ENCODE data around the gene CCDC57. TPM values are rescaled to one million over a fixed set of nuclear protein-coding genes. Genes with fewer than 3 reads are reported as not detected.

CCDC57 gene
- total RNA-seq, 2 experiments from 2014 or later = 56.6 to 64.2 TPM

GRCh38 chr17:82114447-82114846 is 98.2 kb downstream of the CCDC57 start:
- POLR2A ChIA-PET = interaction anchor here (3.5 kb wide), 1 partner anchor 12 kb away, joined by 20 read pairs; no protein-coding TSS in a partner anchor
- no peak for ATAC-seq
- no peak overlapping the region for H3K27ac Mint-ChIP-seq

GRCh38 chr17:82113941-82114340 is 98.7 kb downstream of the CCDC57 start:
- H3K27me3 Mint-ChIP-seq = no peaks in the 10 kb centered on the region
- ChIA-PET POLR2A (interaction anchor here (3.5 kb wide), 1 partner anchor 13 kb away, joined by 20 read pairs; no protein-coding TSS in a partner anchor), CTCF (interaction anchor here (2.6 kb wide), 1 partner anchor 12 kb away, joined by 8 read pairs; no protein-coding TSS in a partner anchor)
- no peak overlapping the region for H3K4me3 Mint-ChIP-seq
- H3K9me3 Mint-ChIP-seq = no peaks in the 10 kb centered on the region
- H3K36me3 Mint-ChIP-seq (ENCODE audit: low read depth) = peaks cover 1% of the 10 kb centered on the region
- no peak overlapping the region for H3K27ac Mint-ChIP-seq
- no peak for DNase-seq
- ATAC-seq = no peak
- peaks cover 17% of the 10 kb centered on the region for H3K4me1 Mint-ChIP-seq (ENCODE audit: low read depth)
- no peak for TF ChIP-seq CTCF (IDR thresholded peaks at IDR 0.05)
- intact Hi-C loops (cut with micrococcal nuclease) = no loop called here

More at GRCh38 chr17:82114447-82114846, 98.2 kb downstream of the CCDC57 start:
- Mint-ChIP-seq H3K4me3 (no peak overlapping the region), H3K27me3 (no peaks in the 10 kb centered on the region), H3K9me3 (no peaks in the 10 kb centered on the region), H3K4me1 (ENCODE audit: low read depth) (peaks cover 19% of the 10 kb centered on the region), H3K36me3 (ENCODE audit: low read depth) (peaks cover 1% of the 10 kb centered on the region)
- intact Hi-C loops (cut with micrococcal nuclease) = no loop called here
- TF ChIP-seq CTCF (IDR thresholded peaks at IDR 0.05) = no peak
- no peak for DNase-seq
- CTCF ChIA-PET = interaction anchor here (2.6 kb wide), 1 partner anchor 12 kb away, joined by 8 read pairs; no protein-coding TSS in a partner anchor

- Mint-ChIP-seq H3K4me1 (ENCODE audit: low read depth) (peaks cover 16% of the 10 kb centered on the region), H3K36me3 (ENCODE audit: low read depth) (peaks cover 1% of the 10 kb centered on the region), H3K27me3 (no peaks in the 10 kb centered on the region), H3K27ac (no peak overlapping the region), H3K9me3 (no peaks in the 10 kb centered on the region), H3K4me3 (no peak overlapping the region)
- POLR2A ChIA-PET = interaction anchor here (2.0 to 3.5 kb wide), 2 partner anchors 8 to 13 kb away, joined by 8 to 20 read pairs; no protein-coding TSS in a partner anchor
- CTCF ChIA-PET = interaction anchor here (1.1 to 1.2 kb wide), 2 partner anchors 14 to 15 kb away, joined by 3 read pairs; partner anchors contain the start of gene FASN
- DNase-seq (no peak), ATAC-seq (no peak)
- intact Hi-C loops (cut with micrococcal nuclease) = no loop called here
- TF ChIP-seq CTCF (IDR thresholded peaks at IDR 0.05) = no peak
These were observed 99.2 kb downstream of the CCDC57 start for GRCh38 chr17:82113422-82113821.

GRCh38 chr17:82112914-82113311 is 99.7 kb downstream of the CCDC57 start:
- Mint-ChIP-seq H3K4me1 (ENCODE audit: low read depth) (peaks cover 15% of the 10 kb centered on the region), H3K4me3 (no peak overlapping the region), H3K9me3 (no peaks in the 10 kb centered on the region), H3K36me3 (ENCODE audit: low read depth) (peaks cover 1% of the 10 kb centered on the region), H3K27ac (no peak overlapping the region), H3K27me3 (no peaks in the 10 kb centered on the region)
- POLR2A ChIA-PET = interaction anchor here (2.0 to 3.5 kb wide), 2 partner anchors 9 to 14 kb away, joined by 8 to 20 read pairs; no protein-coding TSS in a partner anchor
- CTCF ChIA-PET = interaction anchor here (0.5 to 1.2 kb wide), 3 partner anchors 14 to 851 kb away, joined by 3 to 4 read pairs (median 3); partner anchors contain the start of gene FASN
- TF ChIP-seq CTCF (IDR thresholded peaks at IDR 0.05) = no peak
- no peak for ATAC-seq
- intact Hi-C loops (cut with micrococcal nuclease) = no loop called here
- DNase-seq = no peak

GRCh38 chr17:82112181-82112913 is 100.3 kb downstream of the CCDC57 start:
- H3K4me1 Mint-ChIP-seq (ENCODE audit: low read depth) = peaks cover 16% of the 10 kb centered on the region
- no peak for TF ChIP-seq CTCF (IDR thresholded peaks at IDR 0.05)
- no peaks in the 10 kb centered on the region for H3K27me3 Mint-ChIP-seq
- ATAC-seq (no peak), DNase-seq (no peak)
- no peak overlapping the region for H3K27ac Mint-ChIP-seq
- H3K4me3 Mint-ChIP-seq = no peak overlapping the region
- H3K9me3 Mint-ChIP-seq = no peaks in the 10 kb centered on the region
- POLR2A ChIA-PET = interaction anchor here (2.0 to 3.5 kb wide), 2 partner anchors 9 to 14 kb away, joined by 8 to 20 read pairs; no protein-coding TSS in a partner anchor
- H3K36me3 Mint-ChIP-seq (ENCODE audit: low read depth) = peaks cover 1% of the 10 kb centered on the region
- intact Hi-C loops (cut with micrococcal nuclease) = no loop called here
- CTCF ChIA-PET = interaction anchor here (0.5 to 1.2 kb wide), 3 partner anchors 14 to 852 kb away, joined by 3 to 4 read pairs (median 3); partner anchors contain the start of gene FASN

Data from activated CD8-positive, alpha-beta T cell treated with anti-CD3 and anti-CD28 coated beads for 36 hours (primary cell).